HG02870 (cell line): ENCODE data around the gene LGI2.
"Not testable (repeated sequence)": the region's sequence is repeated elsewhere in the genome, so short reads cannot be mapped to it uniquely, and the experiment has no call there.

Source experiments
- ATAC-seq: cut with Tn5 transposase; IDR thresholded peaks from one replicate; pipeline ENCODE4 v1.9.1; 2021; ENCODE audit warnings: mild to moderate bottlenecking, moderate library complexity; ENCODE audit not compliant: unreplicated experiment

The LGI2 gene

DNA sequence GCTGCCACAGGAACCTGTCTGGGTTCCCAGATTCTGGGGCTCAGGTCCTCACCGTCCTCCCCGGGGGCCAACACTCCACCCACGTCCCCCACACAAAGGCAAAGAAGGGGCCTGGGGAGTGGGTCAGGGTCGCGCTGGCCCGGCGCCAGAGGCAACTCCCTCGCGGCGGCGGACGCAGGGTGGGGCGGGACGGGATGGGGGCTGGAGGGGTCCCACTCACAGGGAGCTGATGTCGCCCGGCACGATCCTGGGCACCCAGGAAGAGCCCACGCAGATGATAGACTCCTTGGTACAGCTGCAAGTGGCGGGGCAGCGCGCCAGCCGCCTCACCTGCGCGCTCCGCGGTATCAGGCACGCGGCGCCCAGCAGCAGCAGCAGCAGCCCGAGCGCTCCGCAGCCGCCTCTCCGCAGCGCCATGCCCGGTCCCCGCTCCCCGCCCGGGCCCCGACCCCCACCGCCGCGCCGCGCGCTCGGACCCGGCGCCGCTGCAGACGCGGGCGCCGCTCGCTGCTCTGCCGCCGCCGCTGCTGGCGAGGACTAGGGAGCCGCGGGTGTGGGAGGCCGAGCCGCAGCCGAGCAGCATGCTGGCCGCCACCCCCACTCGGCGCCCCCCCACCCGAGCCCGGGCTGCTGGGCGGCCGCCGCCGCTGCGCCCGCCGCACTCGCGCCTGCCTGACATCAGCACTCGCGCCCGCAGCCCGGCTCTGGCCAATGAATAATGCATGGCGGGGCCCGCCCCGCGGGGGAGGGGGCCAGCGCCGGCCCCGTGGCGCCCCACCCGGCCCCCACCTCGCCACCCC is at the start of gene LGI2:
TSS of gene LGI2 (minus strand) at position 670 of the 800 bp plus-strand sequence. CDS start at position 417, 253 bp downstream.
- no peak for ATAC-seq

DNA sequence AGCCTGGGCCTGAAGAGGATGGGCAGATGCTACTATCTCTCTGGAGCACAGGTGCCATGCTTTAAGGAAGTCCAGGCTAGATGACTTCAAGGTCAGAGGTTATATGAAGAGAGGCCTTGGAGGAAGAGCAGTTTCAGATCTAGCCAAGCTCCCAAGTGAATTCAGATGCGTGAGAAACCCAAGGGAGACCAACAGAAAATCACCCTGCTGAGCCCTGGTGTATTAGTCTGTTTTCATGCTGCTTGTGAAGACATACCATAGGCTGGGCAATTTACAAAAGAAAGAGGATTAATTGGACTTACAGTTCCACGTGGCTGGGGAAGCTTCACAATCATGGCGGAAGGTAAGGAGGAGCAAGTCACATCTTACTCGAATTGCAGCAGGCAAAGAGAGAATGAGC is 47.8 kb upstream of the LGI2 start:
- ATAC-seq: no peak

DNA sequence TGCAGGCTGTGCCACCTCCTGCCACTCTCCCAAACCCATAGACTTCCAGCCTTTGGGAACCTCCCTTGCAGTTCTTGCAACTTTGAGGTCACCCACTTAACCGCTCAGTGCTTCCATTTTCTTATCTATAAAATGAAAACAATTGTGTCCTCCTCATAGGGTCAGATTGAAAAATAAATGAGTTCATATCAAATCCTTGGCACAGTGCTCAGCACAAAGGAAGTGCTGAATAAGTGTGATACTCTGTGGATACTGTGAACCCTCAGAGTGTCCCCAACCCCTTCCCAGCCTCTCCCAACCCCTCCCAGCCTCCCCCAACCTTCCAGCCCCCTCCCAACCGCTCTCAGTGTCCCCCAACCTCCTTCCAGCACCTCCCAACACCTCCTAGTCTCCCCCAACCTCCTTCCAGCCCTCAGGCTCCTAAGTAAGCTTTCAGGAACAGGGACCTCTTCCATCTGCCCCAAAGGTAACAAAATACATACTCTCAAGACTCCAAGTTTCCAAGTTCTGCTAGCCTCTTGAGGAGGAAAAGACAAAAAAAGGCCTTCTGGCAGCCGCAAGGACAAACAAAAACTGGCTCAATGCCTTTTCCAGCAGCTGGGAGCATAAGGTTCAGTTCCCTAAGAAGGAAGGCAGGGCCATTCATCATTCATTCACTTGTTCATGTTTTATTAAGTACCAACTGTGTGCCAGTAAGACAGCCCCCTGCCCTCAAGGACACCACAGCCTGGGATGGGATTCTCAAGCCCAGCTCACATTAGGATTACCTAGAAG is 46.1 kb upstream of the LGI2 start:
- ATAC-seq: no peak

DNA sequence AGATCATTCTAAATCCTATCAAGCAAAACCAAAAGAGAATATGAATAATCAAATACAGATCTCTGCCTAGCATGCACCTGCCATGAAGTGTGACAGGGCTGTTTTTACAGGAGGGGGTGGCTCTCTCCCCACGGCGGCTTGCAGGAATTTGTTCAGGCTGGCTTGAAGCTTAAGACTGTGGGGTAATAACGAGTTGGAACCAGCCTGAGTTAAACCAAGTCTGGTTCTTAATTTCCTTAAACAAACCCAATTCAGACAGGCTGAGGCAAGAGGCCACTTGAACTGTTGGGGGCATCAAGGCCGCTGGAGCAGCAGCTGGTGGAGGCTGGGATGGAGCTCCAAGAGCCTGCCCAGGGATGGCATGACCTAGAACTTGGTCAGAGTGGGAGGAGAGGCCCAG is 45.1 kb upstream of the LGI2 start:
- no peak for ATAC-seq

DNA sequence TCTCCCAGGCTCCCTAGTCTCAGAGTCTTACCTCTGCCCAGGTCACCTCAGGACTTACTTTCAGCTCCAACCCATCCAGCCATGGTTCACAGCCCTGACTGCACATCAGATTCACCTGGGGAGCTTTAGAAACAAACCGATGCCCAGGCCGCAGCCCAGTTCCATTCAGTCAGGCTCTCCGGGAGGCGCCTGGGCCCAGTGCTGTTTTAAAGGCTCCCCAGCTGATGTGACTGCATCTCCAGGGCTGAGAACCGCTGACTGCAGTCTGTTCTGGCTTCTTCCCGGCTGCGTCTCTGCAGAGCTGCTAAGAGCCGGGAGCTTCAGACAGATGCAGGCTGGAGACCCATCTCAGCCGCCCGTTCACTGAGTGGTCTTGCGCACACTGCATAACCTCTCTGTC is 44.4 kb upstream of the LGI2 start:
- no peak for ATAC-seq

- ATAC-seq: no peak
These were observed 39.8 kb upstream of the LGI2 start for GRCh38 chr4:25070545-25070944.

GRCh38 chr4:25069014-25069413 is 38.3 kb upstream of the LGI2 start:
- ATAC-seq: no peak

DNA sequence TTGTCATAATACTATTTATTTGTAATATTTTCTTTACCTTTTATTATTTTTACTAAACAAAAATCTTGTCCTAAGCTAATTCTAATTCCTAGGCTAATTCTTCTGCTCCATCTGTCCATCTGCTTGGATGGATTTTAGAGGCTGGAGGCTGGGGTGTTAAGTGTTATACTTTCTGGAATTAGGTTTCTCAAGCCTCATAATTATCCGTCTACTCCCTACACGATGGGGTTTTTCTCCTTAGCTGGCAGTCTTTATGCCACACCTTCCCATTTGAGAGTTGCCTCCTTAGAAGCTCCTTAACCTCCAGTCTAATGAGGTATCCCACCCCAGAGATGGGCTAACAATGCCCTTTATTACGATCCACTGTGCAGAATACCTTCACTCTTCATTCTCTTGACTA is 37.6 kb upstream of the LGI2 start:
- no peak for ATAC-seq

DNA sequence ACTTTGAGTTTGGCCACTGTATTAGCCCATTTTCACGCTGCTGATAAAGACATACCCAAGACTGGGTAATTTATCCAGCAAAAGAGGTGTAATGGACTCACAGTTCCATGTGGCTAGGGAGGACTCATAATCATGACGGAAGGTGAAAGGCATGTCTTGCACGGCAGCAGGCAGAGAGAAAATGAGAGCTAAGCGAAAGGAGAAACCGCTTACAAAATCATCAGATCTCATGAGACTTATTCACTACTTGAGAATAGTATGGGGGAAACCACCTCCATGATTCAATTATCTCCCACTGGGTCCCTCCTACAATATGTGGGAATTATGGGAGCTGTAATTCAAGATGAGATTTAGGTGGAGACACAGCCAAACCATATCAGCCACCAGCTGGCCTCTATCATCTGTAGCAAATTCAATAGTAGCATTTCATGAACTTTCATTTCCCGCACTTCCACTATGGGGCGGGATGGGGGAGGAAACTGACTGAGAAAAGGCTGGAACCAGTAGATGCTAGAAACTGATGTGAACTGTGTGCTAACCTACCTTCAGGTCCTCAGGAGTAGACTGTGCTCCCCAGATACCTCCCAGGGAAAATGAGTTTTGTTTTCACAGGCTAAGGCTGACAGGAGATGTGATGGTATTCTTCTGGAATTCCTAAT is 35.3 kb upstream of the LGI2 start:
- ATAC-seq: no peak

GRCh38 chr4:25065431-25065858 is 34.7 kb upstream of the LGI2 start:
- no peak for ATAC-seq

DNA sequence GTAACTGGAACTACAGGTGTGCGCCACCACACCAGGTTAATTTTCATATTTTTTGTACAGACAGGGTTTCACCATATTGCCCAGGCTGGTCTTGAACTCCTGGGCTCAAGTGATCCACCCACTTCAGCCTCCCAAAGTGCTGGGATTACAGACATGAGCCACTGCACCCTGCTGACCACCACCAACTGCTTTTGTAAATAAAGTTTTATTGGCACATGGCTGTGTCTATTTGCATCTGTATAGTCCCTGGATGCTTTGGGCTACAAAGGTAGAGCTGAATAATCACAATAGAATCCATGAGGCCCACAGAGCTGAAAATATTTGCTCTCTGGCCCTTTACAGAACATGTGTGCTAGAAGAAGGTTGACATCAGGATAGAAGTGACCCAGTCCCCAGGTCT is 33.7 kb upstream of the LGI2 start:
- ATAC-seq: not testable (repeated sequence)

DNA sequence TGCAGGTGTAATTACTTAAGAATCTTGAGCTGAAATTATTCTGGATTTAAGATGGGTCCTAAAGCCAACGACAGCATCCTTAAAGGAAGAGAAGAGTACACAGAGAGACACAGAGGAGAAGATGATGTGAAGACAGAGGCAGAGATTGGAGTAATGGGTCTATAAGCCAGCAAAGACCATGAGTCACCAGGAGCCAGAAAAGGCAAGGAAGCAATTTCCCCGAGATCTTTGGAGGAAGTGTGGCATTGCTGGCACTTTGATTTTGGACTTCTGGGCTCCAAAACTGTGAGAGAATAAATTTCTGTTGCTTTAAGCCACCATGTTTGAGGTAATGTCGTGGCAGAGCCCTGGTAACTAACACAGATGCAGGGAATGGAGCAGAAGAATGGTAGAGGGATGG is 32.4 kb upstream of the LGI2 start:
- no peak for ATAC-seq

- ATAC-seq: no peak
These were observed 31.4 kb upstream of the LGI2 start for GRCh38 chr4:25062098-25062497.

DNA sequence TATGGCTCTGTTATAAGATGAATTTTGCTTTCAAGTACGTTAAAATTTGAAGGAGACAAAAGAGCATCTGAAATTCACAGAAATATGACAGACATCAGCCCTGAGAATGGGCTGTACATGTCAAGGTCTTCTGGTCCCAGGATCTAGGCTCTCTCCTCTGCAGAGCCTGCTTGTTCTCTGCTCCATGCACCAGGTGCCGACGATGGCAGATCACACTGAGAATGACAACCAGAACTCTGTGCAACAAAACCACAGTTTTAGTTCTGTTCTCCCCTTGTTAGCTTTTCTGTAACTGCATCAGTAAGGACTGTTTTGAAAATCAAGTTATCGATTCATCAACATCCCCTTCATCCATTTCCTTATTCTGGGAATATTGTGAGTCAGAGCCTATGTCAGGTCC is 30.9 kb upstream of the LGI2 start:
- ATAC-seq: no peak

DNA sequence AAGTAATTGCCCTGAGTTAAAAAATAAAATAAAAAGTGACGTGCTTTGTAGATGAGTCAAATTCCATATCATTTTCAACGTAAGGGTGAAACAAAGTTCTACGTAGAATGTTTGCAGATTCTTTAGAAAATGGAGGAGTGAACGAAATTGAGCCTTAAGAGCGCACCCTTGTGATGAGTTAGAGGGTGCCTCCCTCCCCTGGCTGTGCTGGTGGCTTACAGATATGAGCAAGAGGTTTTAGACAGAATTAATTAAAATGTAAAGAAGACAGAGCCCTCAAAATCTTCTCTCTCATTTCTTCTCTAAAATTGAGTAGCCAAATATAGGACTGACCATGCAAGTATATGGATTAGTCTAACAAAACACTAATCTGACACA is 30.2 kb upstream of the LGI2 start:
- no peak for ATAC-seq

GRCh38 chr4:25060241-25060962 is 29.7 kb upstream of the LGI2 start:
- no peak for ATAC-seq

DNA sequence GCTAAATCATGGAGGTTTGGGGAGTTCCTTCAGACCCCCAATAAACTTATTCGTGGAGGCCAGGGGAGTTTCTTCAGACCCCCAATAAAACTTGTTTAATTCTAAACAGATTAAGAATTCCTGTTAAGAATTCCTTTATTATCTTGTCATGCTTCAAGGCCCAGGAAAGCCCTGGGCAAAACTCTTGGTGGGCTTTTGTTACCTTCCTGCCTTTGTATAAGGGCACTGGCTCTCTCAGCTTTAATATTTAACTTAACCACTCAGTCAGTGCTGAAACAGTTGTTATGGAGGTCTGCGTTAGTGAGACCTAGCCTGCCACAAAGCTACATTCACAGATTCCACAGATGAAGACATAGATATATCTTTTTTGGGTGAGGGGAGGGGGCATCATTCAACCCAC is 29.0 kb upstream of the LGI2 start:
- ATAC-seq: no peak

DNA sequence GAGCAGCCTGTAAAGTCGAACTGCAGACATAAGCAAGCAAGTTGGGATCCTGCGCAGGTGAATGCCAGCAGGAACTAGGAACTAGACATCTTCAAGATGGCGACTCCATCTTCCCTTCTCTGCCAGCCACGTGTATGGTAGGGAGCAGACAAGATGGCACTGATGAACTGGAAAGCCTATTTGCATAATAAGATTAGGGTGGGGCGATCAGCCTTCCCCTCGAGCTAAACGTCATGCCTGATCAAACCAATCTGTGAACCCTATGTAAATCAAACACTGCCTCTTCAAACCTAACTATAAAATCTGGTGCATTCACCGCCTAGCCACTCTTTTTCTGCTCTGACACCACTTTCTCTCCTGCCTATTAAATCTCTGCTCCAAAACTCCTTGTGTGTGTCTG is 28.1 kb upstream of the LGI2 start:
- no peak for ATAC-seq

GRCh38 chr4:25057299-25057698 is 26.6 kb upstream of the LGI2 start:
- ATAC-seq: no peak

DNA sequence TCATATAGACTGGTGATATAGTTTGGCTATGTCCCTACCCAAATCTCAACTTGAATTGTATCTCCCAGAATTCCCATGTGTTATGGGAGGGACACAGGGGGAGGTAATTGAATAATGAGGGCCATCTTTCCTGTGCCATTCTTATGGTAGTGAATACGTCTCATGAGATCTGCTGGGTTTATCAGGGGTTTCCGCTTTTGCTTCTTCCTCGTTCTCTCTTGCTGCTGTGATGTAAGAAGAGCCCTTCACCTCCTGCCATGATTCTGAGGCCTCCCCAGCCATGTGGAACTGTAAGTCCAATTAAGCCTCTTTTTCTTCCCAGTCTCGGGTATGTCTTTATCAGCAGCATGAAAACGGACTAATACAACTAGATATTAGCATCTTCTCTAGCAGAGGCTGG is 21.3 kb upstream of the LGI2 start:
- not testable (repeated sequence) for ATAC-seq

- ATAC-seq: no peak
These were observed 20.8 kb upstream of the LGI2 start for GRCh38 chr4:25051534-25051933.
